Esophagus muscularis mucosa (tissue), 4 donors: ENCODE data around the gene BMX. TPM values are rescaled to one million over a fixed set of nuclear protein-coding genes. Genes with fewer than 3 reads are reported as not detected.

Experiments used
- DNase-seq: peaks from one replicate; pipeline ENCODE4 v3.0.0-alpha.2; 2017; ENCODE audit errors: extremely low spot score
- H3K27ac ChIP-seq, 4 donors: fragments of 200-600 bp; sonication (generic); replicated peaks in 1 of 4; 1 replicate in 3 of 4; 2 replicates in 1 of 4; pipeline ENCODE4 v1.5.1; 2016 to 2019; ENCODE audit warnings: mild to moderate bottlenecking in 1 of 4
- H3K27me3 ChIP-seq, 4 donors: fragments of 200-600 bp; sonication (generic); one replicate each; pipeline versions ENCODE4 v1.5.1 to v1.6.0; 2016 to 2019
- H3K36me3 ChIP-seq, 4 donors: fragments of 200-600 bp; sonication (generic); one replicate each; pipeline ENCODE4 v1.5.1; 2016 to 2019
- H3K4me1 ChIP-seq, 4 donors: fragments of 200-600 bp; sonication (generic); one replicate each; pipeline ENCODE4 v1.5.1; 2016 to 2019
- H3K4me3 ChIP-seq, 4 donors: fragments of 200-600 bp; sonication (generic); 1 replicate in 2 of 4; 2 replicates in 2 of 4; pipeline ENCODE4 v1.5.1; 2016 to 2019; ENCODE audit warnings: mild to moderate bottlenecking in 4 of 4, moderate library complexity in 1 of 4
- H3K9me3 ChIP-seq, 4 donors: fragments of 200-600 bp; sonication (generic); 1 replicate in 3 of 4; 2 replicates in 1 of 4; pipeline ENCODE4 v1.5.1; 2016 to 2019
- EP300 ChIP-seq: sonication (generic); formaldehyde crosslinking; IDR thresholded peaks from one replicate; pipeline ENCODE4 v1.6.1; 2017; ENCODE audit warnings: antibody characterized with exemption
- POLR2A ChIP-seq: fragments of 450-650 bp; IDR thresholded peaks from one replicate; pipeline ENCODE4 v1.6.1; 2017; ENCODE audit warnings: antibody characterized with exemption, moderate library complexity, mild to moderate bottlenecking, low read depth
- POLR2AphosphoS5 ChIP-seq, 2 donors: sonication (generic); formaldehyde crosslinking; IDR thresholded peaks; one replicate each; pipeline ENCODE4 v1.6.1; 2017; ENCODE audit warnings: antibody characterized with exemption in 2 of 2
- WGBS: methylation state at CpG from one replicate; pipeline ENCODE4 v1.1.5; 2018; 5-methylcytosine and 5-hydroxymethylcytosine counted together
- intact Hi-C: fragments of 100-400 bp; cut with DNase I; formaldehyde crosslinking; loops from one replicate; pipeline ENCODE4 v1.15.1; 2023
- total RNA-seq, 4 donors: library from RNA; depleted of rRNA; stranded (reverse); fragments of >200 nt; gene quantifications; one replicate each; pipeline versions ENCODE4 v1.1.0 to v1.2.1, GENCODE V29; 2016
- TF ChIP-seq, protein P1 (sequence below), 3 experiments: fragments of 200-600 bp in 2 of 3; fragments of 450-650 bp in 1 of 3; sonication (generic) in 2 of 3; IDR thresholded peaks; one replicate each; pipeline ENCODE4 v1.5.1; 2017 to 2019; ENCODE audit warnings: antibody characterized with exemption in 3 of 3, mild to moderate bottlenecking in 2 of 3, moderate library complexity in 1 of 3

Gene BMX
- total RNA-seq, 4 donors from 2014 or later, result 2.0 to 2.9 (median 2.7) TPM

DNA sequence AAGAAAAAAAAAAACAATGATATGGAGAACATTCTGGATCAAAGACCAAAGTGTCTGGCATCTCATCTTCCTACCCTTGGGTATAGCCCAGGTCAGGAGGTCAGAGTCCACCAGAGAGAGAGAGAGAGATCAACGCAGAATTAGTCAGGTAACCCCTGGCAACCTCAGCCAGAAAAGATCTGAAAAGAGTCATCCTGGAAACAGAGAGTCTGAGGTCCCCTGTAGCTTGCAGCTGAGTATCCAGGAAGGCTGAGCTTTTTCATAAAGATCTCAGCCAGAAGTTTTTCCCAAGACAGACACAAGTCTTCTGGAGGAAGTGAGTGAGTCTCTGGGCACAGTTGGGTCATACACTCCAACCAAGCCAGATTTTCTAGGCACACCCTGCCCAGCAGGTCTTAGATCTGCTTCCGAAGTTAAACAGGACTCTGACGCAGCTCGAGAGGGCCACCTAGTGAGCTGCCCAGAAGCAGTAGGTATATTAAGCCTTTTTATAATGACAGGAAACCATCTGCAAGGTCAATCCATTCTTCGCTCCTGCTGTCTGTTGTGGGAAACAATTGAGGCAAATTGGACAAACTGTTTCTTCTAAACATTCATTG is 64.5 kb downstream of the BMX start:
- DNase-seq, result no peak
- WGBS, result 28% methylated on average over 5 of the region's 5 CpGs
- no peak for TF ChIP-seq POLR2A
- TF ChIP-seq, protein P1, sequence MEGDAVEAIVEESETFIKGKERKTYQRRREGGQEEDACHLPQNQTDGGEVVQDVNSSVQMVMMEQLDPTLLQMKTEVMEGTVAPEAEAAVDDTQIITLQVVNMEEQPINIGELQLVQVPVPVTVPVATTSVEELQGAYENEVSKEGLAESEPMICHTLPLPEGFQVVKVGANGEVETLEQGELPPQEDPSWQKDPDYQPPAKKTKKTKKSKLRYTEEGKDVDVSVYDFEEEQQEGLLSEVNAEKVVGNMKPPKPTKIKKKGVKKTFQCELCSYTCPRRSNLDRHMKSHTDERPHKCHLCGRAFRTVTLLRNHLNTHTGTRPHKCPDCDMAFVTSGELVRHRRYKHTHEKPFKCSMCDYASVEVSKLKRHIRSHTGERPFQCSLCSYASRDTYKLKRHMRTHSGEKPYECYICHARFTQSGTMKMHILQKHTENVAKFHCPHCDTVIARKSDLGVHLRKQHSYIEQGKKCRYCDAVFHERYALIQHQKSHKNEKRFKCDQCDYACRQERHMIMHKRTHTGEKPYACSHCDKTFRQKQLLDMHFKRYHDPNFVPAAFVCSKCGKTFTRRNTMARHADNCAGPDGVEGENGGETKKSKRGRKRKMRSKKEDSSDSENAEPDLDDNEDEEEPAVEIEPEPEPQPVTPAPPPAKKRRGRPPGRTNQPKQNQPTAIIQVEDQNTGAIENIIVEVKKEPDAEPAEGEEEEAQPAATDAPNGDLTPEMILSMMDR (IDR thresholded peaks at IDR 0.05), result peak; percentile 24 to 53 (median 39)
- Histone ChIP-seq H3K4me1 (no peaks in the 10 kb centered on the region), H3K4me3 (no peak overlapping the region), H3K27me3 (no peaks in the 10 kb centered on the region), H3K9me3 (no peaks in the 10 kb centered on the region), H3K36me3 (no peaks in the 10 kb centered on the region), H3K27ac (no peak overlapping the region)
- intact Hi-C loops, result loop anchor here (5.0 to 10.0 kb wide), 2 partner anchors 93 to 210 kb away; no protein-coding TSS in a partner anchor

DNA sequence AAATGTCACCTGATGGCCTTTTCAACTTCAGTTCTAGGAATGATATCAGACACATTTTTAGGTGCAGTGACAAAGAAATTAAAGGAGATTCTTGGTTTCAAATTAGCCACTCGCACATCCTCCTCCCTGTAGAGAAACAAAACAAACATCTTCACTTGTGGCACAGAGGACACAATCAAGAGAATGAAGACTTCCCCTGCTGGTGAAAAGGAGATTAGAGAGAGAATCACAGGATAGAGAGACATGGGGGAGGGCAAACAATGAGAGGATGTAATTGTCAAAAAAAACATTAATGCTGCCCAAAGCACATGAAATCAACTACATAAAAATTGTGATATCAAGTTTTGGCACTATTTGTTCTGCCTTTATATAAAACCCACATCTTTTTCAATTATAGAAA is 65.6 kb downstream of the BMX start:
- Histone ChIP-seq H3K27ac (no peak overlapping the region), H3K4me3 (no peak overlapping the region), H3K36me3 (no peaks in the 10 kb centered on the region), H3K4me1 (no peaks in the 10 kb centered on the region), H3K27me3 (no peaks in the 10 kb centered on the region), H3K9me3 (no peaks in the 10 kb centered on the region)
- 65% methylated on average over 1 of the region's 1 CpG for WGBS
- DNase-seq, result no peak
- TF ChIP-seq POLR2A (no peak), POLR2AphosphoS5 (IDR thresholded peaks at IDR 0.05) (no peak)
- intact Hi-C loops, result loop anchor here (10.0 kb wide), 1 partner anchor 211 kb away; no protein-coding TSS in a partner anchor

DNA sequence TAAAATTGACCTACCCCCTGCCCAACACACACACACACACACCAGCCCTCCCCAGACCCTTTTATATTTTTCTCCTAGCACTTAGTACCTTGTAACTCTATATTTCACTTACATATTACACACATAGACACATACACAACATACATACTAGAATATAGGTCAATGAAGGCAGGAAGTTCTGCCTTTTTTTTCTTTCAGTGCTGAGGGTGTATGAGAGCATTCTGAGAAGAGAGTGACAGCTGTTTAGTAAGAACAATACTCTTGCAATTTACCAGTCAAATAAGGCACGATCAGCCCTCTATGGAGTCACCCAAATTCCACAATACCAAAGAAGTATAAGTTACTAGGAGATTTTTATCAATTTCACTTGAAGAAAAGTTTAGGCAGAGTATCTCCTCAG is 66.7 kb downstream of the BMX start:
- H3K27ac ChIP-seq, result no peak overlapping the region
- H3K4me3 ChIP-seq, result no peak overlapping the region
- no peaks in the 10 kb centered on the region for H3K4me1 ChIP-seq
- DNase-seq, result no peak
- TF ChIP-seq POLR2A (no peak), POLR2AphosphoS5 (IDR thresholded peaks at IDR 0.05) (no peak), EP300 (no peak)
- TF ChIP-seq, protein P1 (IDR thresholded peaks at IDR 0.05), result no peak
- intact Hi-C loops, result loop anchor here (10.0 kb wide), 1 partner anchor 212 kb away; no protein-coding TSS in a partner anchor
- no peaks in the 10 kb centered on the region for H3K36me3 ChIP-seq
- 72% methylated on average over 1 of the region's 1 CpG for WGBS
- H3K27me3 ChIP-seq, result no peaks in the 10 kb centered on the region
- no peaks in the 10 kb centered on the region for H3K9me3 ChIP-seq

DNA sequence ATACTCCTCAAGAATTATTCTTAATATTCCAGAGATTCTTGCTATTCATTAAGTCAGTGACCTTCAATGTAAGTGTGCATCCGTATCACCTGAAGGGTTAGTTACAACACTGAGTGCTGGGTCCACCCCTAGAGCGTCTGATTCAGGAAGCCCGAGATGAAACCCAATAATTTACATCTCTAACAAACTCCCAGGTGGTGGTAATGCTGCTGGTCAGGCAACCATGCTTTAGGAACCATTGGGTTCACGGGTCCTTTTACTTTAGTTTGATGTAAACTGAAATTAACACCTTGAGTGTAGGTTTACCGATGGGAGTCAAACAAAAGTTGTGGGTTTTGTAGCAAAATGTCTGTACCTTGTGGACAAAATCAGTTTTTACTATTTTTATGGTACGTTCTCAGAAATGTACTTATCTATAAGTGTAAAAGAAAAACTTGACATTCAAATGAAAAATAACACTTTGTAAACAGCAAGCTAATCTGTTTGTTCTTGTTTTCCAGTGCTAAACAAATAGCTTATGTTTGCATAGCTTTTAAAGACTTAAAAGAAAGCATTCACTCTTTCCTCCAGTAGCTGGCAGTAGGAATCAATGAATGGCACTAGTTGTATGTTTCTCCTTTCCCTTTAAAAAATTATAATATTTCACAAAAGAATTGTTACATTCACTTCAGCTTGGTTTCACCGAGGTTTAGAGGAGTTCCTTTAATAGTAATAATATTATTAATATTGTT is 67.4 kb downstream of the BMX start:
- Histone ChIP-seq H3K27me3 (no peaks in the 10 kb centered on the region), H3K4me1 (no peaks in the 10 kb centered on the region), H3K36me3 (peaks cover 0 to 1% (median 0%) of the 10 kb centered on the region in 4 donors), H3K27ac (no peak overlapping the region), H3K9me3 (no peaks in the 10 kb centered on the region), H3K4me3 (no peak overlapping the region)
- TF ChIP-seq, protein P1 (IDR thresholded peaks at IDR 0.05), result no peak
- TF ChIP-seq EP300 (no peak), POLR2AphosphoS5 (IDR thresholded peaks at IDR 0.05) (no peak)
- DNase-seq, result no peak
- WGBS, result 57% methylated on average over 7 of the region's 7 CpGs
- intact Hi-C loops, result loop anchor here (10.0 kb wide), 1 partner anchor 213 kb away; no protein-coding TSS in a partner anchor

DNA sequence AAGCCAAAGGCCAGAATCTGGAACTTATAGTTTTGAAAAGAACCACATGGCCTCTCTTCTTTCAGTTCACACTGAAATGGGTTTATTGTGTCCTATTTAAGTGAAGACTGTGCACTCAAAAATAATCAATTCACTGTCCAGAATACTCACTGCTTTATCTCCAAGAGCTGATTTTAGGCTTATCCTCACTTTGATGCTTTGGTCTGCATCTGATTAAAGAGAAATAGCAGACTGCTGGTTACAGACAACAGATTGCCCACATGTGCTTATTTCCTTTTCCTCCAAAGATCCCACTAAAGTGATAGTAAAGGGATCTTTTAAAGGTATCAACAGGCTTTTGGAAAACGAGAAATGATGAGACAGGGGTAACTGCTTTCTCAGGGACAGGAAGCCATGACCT is 69.5 kb downstream of the BMX start:
- Histone ChIP-seq H3K27ac (no peak overlapping the region), H3K4me1 (no peaks in the 10 kb centered on the region), H3K9me3 (no peaks in the 10 kb centered on the region), H3K27me3 (peaks cover 0 to 6% (median 0%) of the 10 kb centered on the region in 4 donors), H3K36me3 (peaks cover 0 to 3% (median 0%) of the 10 kb centered on the region in 4 donors), H3K4me3 (no peak overlapping the region)
- intact Hi-C loops, result no loop called here
- TF ChIP-seq, protein P1 (IDR thresholded peaks at IDR 0.05), result no peak
- TF ChIP-seq EP300, result no peak
- no peak for TF ChIP-seq POLR2A
- no peak for TF ChIP-seq POLR2AphosphoS5 (IDR thresholded peaks at IDR 0.05)
- WGBS, result 17% methylated on average over 1 of the region's 1 CpG
- DNase-seq, result no peak
